ENCODE measurements around the gene VTA1. TPM values are rescaled to one million over a fixed set of nuclear protein-coding genes. Genes with fewer than 3 reads are reported as not detected.
"Not testable (repeated sequence)": the region's sequence is repeated elsewhere in the genome, so short reads cannot be mapped to it uniquely, and the experiment has no call there.

Gene VTA1
- total and polyA plus RNA-seq, 2 of the 8 experiments (the other 6 are each of a cell fraction or from before 2014, with no cell fraction given): 63.6 to 67.0 TPM

GRCh38 chr6:142110820-142111219, 36.2 kb upstream of the VTA1 start:
- H3K4me2 ChIP-seq (ENCODE audit: insufficient read depth in 1 of 2, low read depth in 2 of 2, low read length in 2 of 2); H3K9me3 ChIP-seq (ENCODE audit: insufficient read depth in 2 of 2, low read depth in 1 of 2, low read length in 1 of 2); H3K79me2 ChIP-seq (ENCODE audit: control insufficient read depth in 1 of 2, insufficient read depth in 2 of 2, low read length in 2 of 2); H3K23me2 ChIP-seq (ENCODE audit: low read depth, low read length); H4K8ac ChIP-seq (ENCODE audit: extremely low read depth, insufficient read depth, low read length); H3K79me1 ChIP-seq (ENCODE audit: low read depth, low read length); H3K23ac ChIP-seq (ENCODE audit: insufficient read length); H2AFZ ChIP-seq (ENCODE audit: low read length); H2AK5ac ChIP-seq (ENCODE audit: low read depth, low read length); H3K4ac ChIP-seq (replicated peaks; ENCODE audit: insufficient read length, low read depth, low read length); H2BK20ac ChIP-seq (ENCODE audit: low read length); H3K18ac ChIP-seq (ENCODE audit: extremely low read depth, low read length); FAIRE-seq; H4K5ac ChIP-seq (ENCODE audit: insufficient read length, low read depth, low read length); H3K36me3 ChIP-seq (ENCODE audit: control insufficient read depth in 2 of 4, insufficient read depth in 4 of 4, low read length in 3 of 4); H4K91ac ChIP-seq (replicated peaks; ENCODE audit: insufficient read length, low read length); H3K9ac ChIP-seq (replicated peaks in 1 of 4; ENCODE audit: extremely low read depth in 1 of 4, low read depth in 3 of 4, low read length in 3 of 4); H2BK5ac ChIP-seq (ENCODE audit: low read depth, low read length); H3K27ac ChIP-seq (ENCODE audit: low read depth, low read length); H2BK120ac ChIP-seq (replicated peaks; ENCODE audit: low read depth, low read length); H3K4me3 ChIP-seq (ENCODE audit: extremely low read depth in 1 of 4, insufficient read depth in 2 of 4, low read depth in 3 of 4, low read length in 4 of 4); H3K4me1 ChIP-seq (replicated peaks in 1 of 4; ENCODE audit: control insufficient read depth in 3 of 4, insufficient read depth in 4 of 4, low read length in 3 of 4); H4K20me1 ChIP-seq (replicated peaks in 1 of 2; ENCODE audit: control insufficient read depth in 1 of 2, insufficient read depth in 2 of 2, low read length in 2 of 2); H2BK15ac ChIP-seq (ENCODE audit: low read length); H3K27me3 ChIP-seq (replicated peaks in 1 of 4; ENCODE audit: control insufficient read depth in 3 of 4, extremely low read depth in 1 of 4, insufficient read depth in 3 of 4, low read length in 3 of 4); H3K14ac ChIP-seq (ENCODE audit: insufficient read length); DNase-seq (ENCODE audit: low read depth in 1 of 2, low spot score in 2 of 2); POLR2A ChIA-PET (ENCODE audit: partially characterized antibody); H3K56ac ChIP-seq (replicated peaks; ENCODE audit: insufficient read length, low read depth, low read length); H2BK12ac ChIP-seq (ENCODE audit: low read depth, low read length): not testable (repeated sequence)
- WGBS, 2 experiments (ENCODE audit: extremely low coverage in 1 of 2, insufficient coverage in 1 of 2, insufficient read length in 1 of 2, insufficient replicate concordance in 2 of 2, low coverage in 1 of 2, low lambda C conversion rate in 2 of 2, missing lambda C conversion rate in 1 of 2): 88% methylated on average over 9 of the region's 9 CpGs; no CpG with 5 or more reads in 1 of the 2 experiments
- CTCF ChIA-PET (ENCODE audit: partially characterized antibody): interaction anchor here (0.6 to 3.4 kb wide), 9 partner anchors 10 to 983 kb away, joined by 3 to 25 read pairs (median 4); no protein-coding TSS in a partner anchor

Data from H1 (cell line).